Keratinocyte (primary cell): Measurements from ENCODE around the gene CRIM1.

ENCODE experiments used
- EZH2 ChIP-seq: IDR thresholded peaks from one replicate; pipeline ENCODE4 v1.6.1; 2012; ENCODE audit warnings: inconsistent platforms, mild to moderate bottlenecking, low read length, moderate library complexity
- TF ChIP-seq, protein P1 (sequence below), 3 experiments: IDR thresholded peaks in 1 of 3; conservative IDR thresholded peaks in 1 of 3; optimal IDR thresholded peaks in 1 of 3; 2 replicates in 2 of 3; 3 replicates in 1 of 3; pipeline versions ENCODE3 to v1.5.1; 2011; ENCODE audit warnings: low read length in 3 of 3, mild to moderate bottlenecking in 3 of 3, moderate library complexity in 2 of 3, control low read depth in 1 of 3, inconsistent platforms in 1 of 3; ENCODE audit not compliant: insufficient read depth in 2 of 3; ENCODE audit errors: extremely low read depth in 1 of 3

DNA sequence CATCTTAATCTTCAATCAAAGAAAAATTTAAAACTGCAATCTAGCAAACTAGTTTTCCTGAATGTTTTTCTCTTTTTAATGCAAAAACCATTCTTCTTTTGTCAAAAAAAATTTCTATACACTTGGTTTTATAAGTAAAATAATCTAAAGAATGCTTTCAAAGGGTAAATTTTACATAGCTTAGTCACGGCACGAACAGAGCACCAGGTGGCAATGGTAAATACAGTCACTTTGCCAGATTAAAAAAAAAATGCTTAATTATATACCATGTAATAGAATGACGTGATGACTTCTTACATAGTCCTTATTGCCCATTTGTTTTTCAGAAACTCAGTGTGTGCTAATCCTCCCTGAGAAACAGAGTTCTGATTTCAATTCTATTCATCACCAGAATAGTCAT lies 232.0 kb downstream of the CRIM1 start:
- TF ChIP-seq, protein P1, sequence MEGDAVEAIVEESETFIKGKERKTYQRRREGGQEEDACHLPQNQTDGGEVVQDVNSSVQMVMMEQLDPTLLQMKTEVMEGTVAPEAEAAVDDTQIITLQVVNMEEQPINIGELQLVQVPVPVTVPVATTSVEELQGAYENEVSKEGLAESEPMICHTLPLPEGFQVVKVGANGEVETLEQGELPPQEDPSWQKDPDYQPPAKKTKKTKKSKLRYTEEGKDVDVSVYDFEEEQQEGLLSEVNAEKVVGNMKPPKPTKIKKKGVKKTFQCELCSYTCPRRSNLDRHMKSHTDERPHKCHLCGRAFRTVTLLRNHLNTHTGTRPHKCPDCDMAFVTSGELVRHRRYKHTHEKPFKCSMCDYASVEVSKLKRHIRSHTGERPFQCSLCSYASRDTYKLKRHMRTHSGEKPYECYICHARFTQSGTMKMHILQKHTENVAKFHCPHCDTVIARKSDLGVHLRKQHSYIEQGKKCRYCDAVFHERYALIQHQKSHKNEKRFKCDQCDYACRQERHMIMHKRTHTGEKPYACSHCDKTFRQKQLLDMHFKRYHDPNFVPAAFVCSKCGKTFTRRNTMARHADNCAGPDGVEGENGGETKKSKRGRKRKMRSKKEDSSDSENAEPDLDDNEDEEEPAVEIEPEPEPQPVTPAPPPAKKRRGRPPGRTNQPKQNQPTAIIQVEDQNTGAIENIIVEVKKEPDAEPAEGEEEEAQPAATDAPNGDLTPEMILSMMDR (optimal IDR thresholded peaks at IDR 0.05 in 1 of 3, IDR thresholded peaks at IDR 0.05 in 1 of 3, conservative IDR thresholded peaks at IDR 0.05 in 1 of 3; ENCODE audit: extremely low read depth in 1 of 3, insufficient read depth in 2 of 3, low read length in 3 of 3) = no peak
- TF ChIP-seq EZH2 = no peak
